Measurements from ENCODE around the gene CBLIF. TPM values are rescaled to one million over a fixed set of nuclear protein-coding genes. Genes with fewer than 3 reads are reported as not detected.
A peak's percentile ranks its signal among the peaks of the same experiment; 100 is the strongest.
"Not testable (repeated sequence)": the region's sequence is repeated elsewhere in the genome, so short reads cannot be mapped to it uniquely, and the experiment has no call there.

CBLIF gene
- total RNA-seq, 2 donors from 2014 or later, result not detected

DNA sequence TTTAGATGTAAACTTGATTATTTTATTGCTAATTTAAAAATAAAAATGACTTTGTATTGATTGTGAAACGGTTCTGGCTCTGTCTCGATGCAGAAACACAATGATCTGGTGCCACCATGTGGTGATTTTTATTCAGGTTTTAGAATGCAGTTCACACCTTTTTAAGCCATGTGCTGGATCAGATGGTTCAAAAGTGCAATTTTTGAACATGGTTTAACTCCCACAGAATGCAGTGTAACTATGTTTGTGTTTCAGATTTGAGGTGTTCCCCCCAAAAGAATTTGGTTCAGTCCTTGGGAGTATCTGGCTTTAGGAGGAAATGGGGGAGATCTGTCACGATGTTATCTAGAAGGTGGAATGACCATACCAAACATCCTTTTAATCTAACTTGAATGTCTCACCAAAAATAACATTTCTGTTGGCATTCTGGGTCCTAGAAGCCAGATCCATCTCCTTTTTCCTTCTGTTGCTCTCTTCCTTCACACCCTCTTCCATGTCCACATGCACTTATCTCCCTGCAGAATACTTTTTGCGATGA is 42.6 kb downstream of the CBLIF start:
- H3K27me3 Mint-ChIP-seq (ENCODE audit: low read depth), result no peaks in the 10 kb centered on the region
- H3K4me1 Mint-ChIP-seq (ENCODE audit: low read depth), result no peaks in the 10 kb centered on the region
- peaks cover 3 to 7% of the 10 kb centered on the region in 2 donors for H3K36me3 Mint-ChIP-seq (ENCODE audit: insufficient read depth in 2 of 2)
- H3K9me3 Mint-ChIP-seq, result no peaks in the 10 kb centered on the region
- no peak overlapping the region for H3K27ac Mint-ChIP-seq
- ATAC-seq (replicated peaks in 1 of 2) (peak; percentile 67 to 73), DNase-seq (peak; percentile 35 to 52)
- no peak overlapping the region for H3K4me3 Mint-ChIP-seq

DNA sequence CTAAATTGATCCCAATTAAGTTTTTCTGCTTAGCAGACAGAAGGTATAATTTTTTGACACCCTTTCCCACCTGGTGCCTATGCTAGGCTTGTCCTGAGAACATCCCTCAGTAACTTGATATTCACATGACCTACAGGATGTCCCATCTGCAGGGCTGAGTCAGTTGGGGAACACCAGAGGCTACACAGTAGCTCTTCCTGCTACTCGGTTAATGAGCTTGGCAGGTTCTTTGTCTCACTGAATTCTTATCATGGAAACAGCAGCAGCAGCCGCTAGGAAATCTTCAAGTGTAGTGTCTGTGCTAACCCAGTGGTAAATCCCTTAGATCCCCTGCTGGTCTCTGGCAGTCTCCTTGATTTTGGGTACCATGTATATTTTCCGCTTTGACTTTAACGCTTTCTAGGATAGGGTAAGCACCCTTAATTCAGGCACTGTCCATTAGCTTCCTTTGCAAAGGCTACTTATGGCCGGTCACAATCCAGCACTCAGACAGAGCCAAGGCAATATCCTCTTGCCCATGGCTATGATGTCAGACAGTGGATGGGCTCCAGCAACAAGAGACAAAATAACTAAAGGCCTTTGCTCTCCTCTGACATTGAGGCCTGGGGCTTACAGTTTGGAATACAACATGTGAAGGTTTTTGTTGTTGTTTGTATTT is 43.2 kb downstream of the CBLIF start:
- H3K4me1 Mint-ChIP-seq (ENCODE audit: low read depth), result no peaks in the 10 kb centered on the region

GRCh38 chr11:59801160-59801706 is 44.1 kb downstream of the CBLIF start:
- Mint-ChIP-seq H3K27ac (no peak overlapping the region), H3K36me3 (ENCODE audit: insufficient read depth in 2 of 2) (no peaks in the 10 kb centered on the region), H3K4me3 (no peak overlapping the region), H3K27me3 (ENCODE audit: low read depth) (no peaks in the 10 kb centered on the region), H3K9me3 (no peaks in the 10 kb centered on the region), H3K4me1 (ENCODE audit: low read depth) (no peaks in the 10 kb centered on the region)
- ATAC-seq (replicated peaks in 1 of 2) (no peak), DNase-seq (no peak)

More for the DNA sequence above, 43.2 kb downstream of the CBLIF start:
- DNase-seq, result no peak
- Mint-ChIP-seq H3K9me3 (no peaks in the 10 kb centered on the region), H3K36me3 (ENCODE audit: insufficient read depth in 2 of 2) (peaks cover 3 to 7% of the 10 kb centered on the region in 2 donors), H3K27me3 (ENCODE audit: low read depth) (no peaks in the 10 kb centered on the region), H3K27ac (no peak overlapping the region), H3K4me3 (no peak overlapping the region)
- peak; percentile 37 to 42 for ATAC-seq (replicated peaks in 1 of 2)

DNA sequence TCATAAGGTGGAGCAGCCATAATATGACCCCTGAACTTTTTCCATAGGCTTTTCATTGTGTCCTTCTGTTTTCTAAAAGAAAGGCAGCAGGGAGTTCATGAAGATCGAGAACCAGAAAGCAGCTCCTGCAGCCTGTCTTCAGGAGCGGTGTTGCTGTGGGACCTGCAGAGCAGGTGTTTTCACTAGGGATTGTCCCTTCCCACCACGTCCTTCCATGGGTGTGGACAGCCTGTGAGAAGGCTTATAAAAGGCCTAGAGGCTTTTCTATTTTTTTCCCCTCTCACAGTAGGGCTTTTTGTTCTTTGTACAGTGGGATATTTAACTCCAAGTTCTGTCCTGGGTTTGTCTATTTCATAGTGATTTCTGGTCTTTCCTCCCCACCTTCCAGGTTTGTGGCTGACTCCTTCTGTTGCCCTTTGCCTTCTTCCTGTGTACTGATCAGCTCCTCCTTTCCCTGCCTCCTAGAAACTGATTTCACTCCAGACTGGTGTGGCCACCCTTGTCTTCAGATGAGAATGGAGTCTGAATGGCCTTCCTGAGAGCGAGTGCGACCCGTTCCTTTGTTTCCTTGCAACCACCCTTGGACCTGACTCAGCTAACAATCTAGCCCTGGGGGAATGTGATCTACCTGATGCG is 44.8 kb downstream of the CBLIF start:
- Mint-ChIP-seq H3K27ac (no peak overlapping the region), H3K4me3 (no peak overlapping the region), H3K36me3 (ENCODE audit: insufficient read depth in 2 of 2) (no peaks in the 10 kb centered on the region), H3K27me3 (ENCODE audit: low read depth) (no peaks in the 10 kb centered on the region), H3K9me3 (no peaks in the 10 kb centered on the region), H3K4me1 (ENCODE audit: low read depth) (no peaks in the 10 kb centered on the region)
- no peak for DNase-seq
- ATAC-seq (replicated peaks in 1 of 2), result no peak

GRCh38 chr11:59794417-59794816 is 50.9 kb downstream of the CBLIF start:
- DNase-seq, result no peak
- Mint-ChIP-seq H3K4me3 (no peak overlapping the region), H3K27ac (no peak overlapping the region), H3K4me1 (ENCODE audit: low read depth) (no peaks in the 10 kb centered on the region), H3K27me3 (ENCODE audit: low read depth) (no peaks in the 10 kb centered on the region), H3K9me3 (no peaks in the 10 kb centered on the region), H3K36me3 (ENCODE audit: insufficient read depth in 2 of 2) (no peaks in the 10 kb centered on the region)
- ATAC-seq (replicated peaks in 1 of 2), result no peak

DNA sequence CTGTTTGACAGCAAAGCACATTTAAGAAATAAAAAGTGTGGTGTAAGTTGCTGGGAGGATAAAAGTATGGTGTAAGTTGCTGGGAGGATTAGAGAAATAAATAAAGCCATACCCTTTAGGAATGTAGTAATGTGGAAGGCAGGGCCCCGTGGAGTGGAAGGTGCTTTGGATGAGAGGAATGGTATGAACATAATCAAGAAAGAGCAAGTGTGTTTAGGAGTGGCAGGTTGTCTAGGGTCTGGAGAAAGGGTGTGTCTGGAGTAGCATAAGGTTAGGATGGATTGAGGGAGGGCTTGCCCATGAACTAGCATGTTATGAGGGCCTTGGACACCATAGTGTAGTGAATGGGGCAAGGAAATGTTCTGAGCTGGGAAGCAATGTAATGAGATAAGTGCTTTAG is 52.8 kb downstream of the CBLIF start:
- H3K4me3 Mint-ChIP-seq, result no peak overlapping the region
- DNase-seq, result no peak
- H3K27ac Mint-ChIP-seq, result no peak overlapping the region
- no peaks in the 10 kb centered on the region for H3K9me3 Mint-ChIP-seq
- no peak for ATAC-seq (replicated peaks in 1 of 2)
- no peaks in the 10 kb centered on the region for H3K27me3 Mint-ChIP-seq (ENCODE audit: low read depth)
- H3K36me3 Mint-ChIP-seq (ENCODE audit: insufficient read depth in 2 of 2), result no peaks in the 10 kb centered on the region
- H3K4me1 Mint-ChIP-seq (ENCODE audit: low read depth), result no peaks in the 10 kb centered on the region

DNA sequence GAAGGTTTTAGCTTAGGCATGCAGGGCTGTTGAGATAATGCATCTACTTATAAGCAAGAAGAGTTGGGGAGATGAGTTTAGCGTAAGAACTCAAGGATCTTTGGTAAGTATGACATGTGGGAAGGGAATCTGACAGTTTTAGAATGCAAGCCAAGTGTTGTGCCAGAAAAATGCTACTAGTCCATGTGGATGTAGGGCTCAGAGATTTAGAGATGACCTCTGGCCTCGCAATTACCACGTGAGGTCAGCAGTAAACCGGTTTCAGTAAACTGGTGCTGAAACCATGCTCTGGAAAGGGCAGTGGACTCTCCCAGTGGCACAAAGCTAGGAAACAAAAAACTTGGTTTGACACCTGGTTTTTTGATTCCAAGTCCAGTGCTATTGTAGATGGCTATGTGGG is 53.7 kb downstream of the CBLIF start:
- H3K4me3 Mint-ChIP-seq, result no peak overlapping the region
- no peaks in the 10 kb centered on the region for H3K9me3 Mint-ChIP-seq
- no peak for DNase-seq
- no peaks in the 10 kb centered on the region for H3K4me1 Mint-ChIP-seq (ENCODE audit: low read depth)
- no peak overlapping the region for H3K27ac Mint-ChIP-seq
- ATAC-seq (replicated peaks in 1 of 2), result no peak
- no peaks in the 10 kb centered on the region for H3K27me3 Mint-ChIP-seq (ENCODE audit: low read depth)
- no peaks in the 10 kb centered on the region for H3K36me3 Mint-ChIP-seq (ENCODE audit: insufficient read depth in 2 of 2)

GRCh38 chr11:59787816-59788215 is 57.5 kb downstream of the CBLIF start:
- H3K36me3 Mint-ChIP-seq (ENCODE audit: insufficient read depth in 2 of 2), result peaks cover 0 to 2% of the 10 kb centered on the region in 2 donors
- DNase-seq (no peak), ATAC-seq (replicated peaks in 1 of 2) (no peak)
- no peaks in the 10 kb centered on the region for H3K4me1 Mint-ChIP-seq (ENCODE audit: low read depth)
- H3K4me3 Mint-ChIP-seq, result no peak overlapping the region
- H3K27me3 Mint-ChIP-seq (ENCODE audit: low read depth), result no peaks in the 10 kb centered on the region
- H3K27ac Mint-ChIP-seq, result no peak overlapping the region
- H3K9me3 Mint-ChIP-seq, result no peaks in the 10 kb centered on the region

DNA sequence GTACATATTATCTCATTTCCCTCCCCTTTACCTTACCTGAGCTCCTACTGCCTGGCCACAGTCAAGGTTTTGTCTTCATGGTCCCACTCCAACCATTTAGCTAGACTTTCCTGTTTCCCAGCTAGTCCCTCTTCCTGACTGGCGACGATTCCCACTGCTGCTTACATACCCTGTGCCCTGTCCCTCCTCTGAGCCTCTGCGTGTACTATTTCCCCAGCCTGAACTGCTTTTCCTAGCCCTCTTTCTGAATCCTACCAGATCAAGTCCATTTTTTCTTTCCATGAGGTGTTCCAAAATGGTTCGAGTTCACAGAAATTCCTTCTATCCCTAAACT is 58.1 kb downstream of the CBLIF start:
- Mint-ChIP-seq H3K9me3 (no peaks in the 10 kb centered on the region), H3K4me3 (no peak overlapping the region), H3K27me3 (ENCODE audit: low read depth) (no peaks in the 10 kb centered on the region), H3K4me1 (ENCODE audit: low read depth) (no peaks in the 10 kb centered on the region), H3K36me3 (ENCODE audit: insufficient read depth in 2 of 2) (peaks cover 0 to 2% of the 10 kb centered on the region in 2 donors), H3K27ac (no peak overlapping the region)
- ATAC-seq (replicated peaks in 1 of 2) (no peak), DNase-seq (no peak)

DNA sequence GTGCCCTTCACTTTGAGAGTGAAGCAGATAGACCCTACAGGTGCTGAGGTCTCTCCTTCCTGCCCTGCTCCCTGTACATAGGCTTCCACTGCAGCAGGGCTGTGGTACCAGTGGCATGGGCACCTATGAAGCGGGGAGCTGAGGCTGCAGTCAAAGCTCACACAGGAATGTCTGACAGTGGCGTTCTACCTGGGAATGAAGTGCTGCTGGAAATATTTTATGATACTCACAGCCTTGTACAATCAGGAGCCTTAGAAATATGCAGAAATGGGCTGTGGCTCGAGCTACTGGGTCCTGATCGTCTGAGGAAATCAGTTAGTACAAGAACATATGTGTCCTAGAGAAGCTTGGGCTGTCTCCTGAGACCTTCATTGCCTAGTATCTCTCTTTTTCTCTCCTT is 59.5 kb downstream of the CBLIF start:
- Mint-ChIP-seq H3K36me3 (ENCODE audit: insufficient read depth in 2 of 2) (peaks cover 0 to 3% of the 10 kb centered on the region in 2 donors), H3K9me3 (no peaks in the 10 kb centered on the region), H3K27ac (no peak overlapping the region), H3K4me1 (ENCODE audit: low read depth) (no peaks in the 10 kb centered on the region), H3K4me3 (no peak overlapping the region), H3K27me3 (ENCODE audit: low read depth) (no peaks in the 10 kb centered on the region)
- ATAC-seq (replicated peaks in 1 of 2), result no peak
- DNase-seq, result no peak

- H3K27ac Mint-ChIP-seq, result not testable (repeated sequence)
These were observed 60.9 kb downstream of the CBLIF start for GRCh38 chr11:59784441-59784840.

DNA sequence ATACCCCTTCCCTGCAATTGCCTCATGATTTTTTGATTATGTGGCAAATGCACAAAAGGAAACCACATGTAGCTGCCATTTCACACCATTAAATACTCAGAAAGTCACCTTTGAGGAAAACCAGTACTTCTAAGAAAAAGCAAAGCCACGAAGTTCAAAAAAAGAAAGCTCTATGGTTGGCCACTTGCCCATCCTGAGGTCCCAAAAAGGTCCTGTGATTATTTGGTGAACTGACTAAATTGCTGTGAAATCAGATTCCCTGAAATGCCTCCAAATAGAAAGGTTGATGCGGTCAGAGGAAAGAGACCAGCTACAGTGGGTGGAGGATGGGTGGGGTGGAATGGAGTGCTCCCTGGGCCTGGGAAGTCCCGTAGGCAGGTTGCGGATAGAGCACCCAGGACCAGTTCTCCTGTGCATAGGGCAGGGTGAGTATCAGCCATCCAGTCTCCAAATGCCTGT is 61.6 kb downstream of the CBLIF start:
- ATAC-seq (replicated peaks in 1 of 2) (peak; percentile 51 to 74), DNase-seq (peak in 1 of 2 donors; percentile 6)
- Mint-ChIP-seq H3K4me3 (peak overlapping the region in 1 of 2 donors; percentile 35), H3K9me3 (no peaks in the 10 kb centered on the region), H3K27ac (no peak overlapping the region), H3K27me3 (ENCODE audit: low read depth) (no peaks in the 10 kb centered on the region), H3K4me1 (ENCODE audit: low read depth) (no peaks in the 10 kb centered on the region), H3K36me3 (ENCODE audit: insufficient read depth in 2 of 2) (peaks cover 0 to 3% of the 10 kb centered on the region in 2 donors)

More at GRCh38 chr11:59784441-59784840, 60.9 kb downstream of the CBLIF start:
- DNase-seq; H3K36me3 Mint-ChIP-seq (ENCODE audit: insufficient read depth in 2 of 2); H3K4me3 Mint-ChIP-seq; H3K4me1 Mint-ChIP-seq (ENCODE audit: low read depth); H3K9me3 Mint-ChIP-seq; ATAC-seq (replicated peaks in 1 of 2); H3K27me3 Mint-ChIP-seq (ENCODE audit: low read depth): not testable (repeated sequence)

DNA sequence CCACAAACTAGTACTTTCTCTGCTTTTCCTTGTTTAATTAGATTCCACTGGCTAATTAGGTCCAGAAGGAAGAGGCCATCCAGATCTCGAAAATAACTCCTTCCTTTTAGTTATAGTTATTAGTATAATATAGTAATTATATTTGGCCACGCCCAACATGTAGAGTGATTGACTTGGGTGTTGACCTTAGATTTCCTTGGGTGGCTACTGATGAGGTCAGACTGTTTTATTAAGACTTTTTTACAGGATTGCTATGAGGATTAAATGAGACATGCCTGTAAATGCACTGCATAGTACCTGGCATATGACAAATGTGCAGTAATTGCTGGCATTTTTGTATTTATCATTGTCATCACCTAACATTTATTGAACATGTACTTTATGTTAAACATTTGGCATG is 63.2 kb downstream of the CBLIF start:
- Mint-ChIP-seq H3K4me3 (no peak overlapping the region), H3K4me1 (ENCODE audit: low read depth) (peaks cover 6% of the 10 kb centered on the region), H3K27ac (peak overlapping the region; percentile 26), H3K36me3 (ENCODE audit: insufficient read depth in 2 of 2) (peaks cover 0 to 3% of the 10 kb centered on the region in 2 donors), H3K9me3 (no peaks in the 10 kb centered on the region), H3K27me3 (ENCODE audit: low read depth) (no peaks in the 10 kb centered on the region)
- DNase-seq (no peak), ATAC-seq (replicated peaks in 1 of 2) (no peak)
